Pericardium fibroblast (primary cell): ENCODE results near the gene SLC35E3. TPM values are rescaled to one million over a fixed set of nuclear protein-coding genes. Genes with fewer than 3 reads are reported as not detected.

Experiments used
- total RNA-seq: library from RNA; depleted of rRNA; stranded (reverse); fragments of >200 nt; gene quantifications from 2 replicates; pipeline ENCODE4 v1.2.3, GENCODE V29; 2015

The SLC35E3 gene
- 1.8 and 8.8 TPM in 2 replicates for total RNA-seq

DNA sequence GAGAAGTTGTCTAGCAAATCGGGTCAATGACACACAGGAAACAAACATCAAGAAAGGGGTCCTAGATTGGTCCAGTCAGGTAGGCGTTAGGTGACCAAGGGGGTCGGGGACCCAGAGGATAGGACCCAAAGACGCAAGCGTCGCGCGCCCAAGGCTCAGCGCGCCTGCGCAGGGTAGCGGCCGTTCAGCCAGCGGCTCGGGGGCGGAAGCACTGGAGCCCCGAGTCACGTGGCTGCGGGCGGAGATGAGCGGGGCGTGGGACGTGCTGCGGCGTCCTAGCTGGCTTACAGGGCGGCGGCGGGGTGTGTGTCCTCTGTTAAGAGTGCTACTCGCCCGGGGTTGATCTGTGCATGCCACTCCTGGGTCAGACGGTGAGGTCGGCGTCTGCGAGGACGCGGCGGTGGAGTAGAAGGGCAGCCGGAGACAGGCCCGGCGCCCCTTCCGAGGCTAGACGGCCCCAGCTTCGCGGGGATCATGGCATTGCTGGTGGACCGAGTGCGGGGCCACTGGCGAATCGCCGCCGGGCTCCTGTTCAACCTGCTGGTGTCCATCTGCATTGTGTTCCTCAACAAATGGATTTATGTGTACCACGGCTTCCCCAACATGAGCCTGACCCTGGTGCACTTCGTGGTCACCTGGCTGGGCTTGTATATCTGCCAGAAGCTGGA lies at the start of gene SLC35E3:
SLC35E3 (plus strand) TSS at position 273 of the 668 bp plus-strand sequence; CDS start at position 475, 202 bp downstream.

GRCh38 chr12:68807576-68808387 lies 61.8 kb downstream of the SLC35E3 start, which contains the start of gene MDM2:
TSS of gene MDM2 (plus strand) at chr12:68808177. CDS start at chr12:68808478, 301 bp downstream.

Other genes with a start within 250 kb of the SLC35E3 start
- gene RAP1B, start 135.3 kb upstream of the SLC35E3 start, total RNA-seq = 173 and 230 TPM in 2 replicates
- gene NUP107, start 59.2 kb upstream of the SLC35E3 start, total RNA-seq = 18.4 and 21.7 TPM in 2 replicates
- gene MDM2, start 62.0 kb downstream of the SLC35E3 start, total RNA-seq = 56.7 and 205 TPM in 2 replicates
- gene CPM, start 187.0 kb downstream of the SLC35E3 start, total RNA-seq = 10.5 and 82.0 TPM in 2 replicates